22Rv1 (cell line): ENCODE measurements around the gene ANKRD13C.

ENCODE experiments used
- H3K27ac ChIP-seq: fragments of 450-650 bp; 2 replicates; pipeline ENCODE4 v1.5.1; 2017
- ZFX ChIP-seq: fragments of 450-650 bp; IDR thresholded peaks from 2 replicates; pipeline ENCODE4 v1.6.1; 2017; ENCODE audit warnings: antibody characterized with exemption, borderline replicate concordance
- TF ChIP-seq, protein P1 (sequence below): fragments of 450-650 bp; IDR thresholded peaks from 2 replicates; pipeline ENCODE4 v1.5.1; 2017; ENCODE audit warnings: mild to moderate bottlenecking

Gene ANKRD13C

GRCh38 chr1:70392626-70393025, 38.1 kb upstream of the ANKRD13C start:
- H3K27ac ChIP-seq: no peak overlapping the region
- TF ChIP-seq, protein P1, sequence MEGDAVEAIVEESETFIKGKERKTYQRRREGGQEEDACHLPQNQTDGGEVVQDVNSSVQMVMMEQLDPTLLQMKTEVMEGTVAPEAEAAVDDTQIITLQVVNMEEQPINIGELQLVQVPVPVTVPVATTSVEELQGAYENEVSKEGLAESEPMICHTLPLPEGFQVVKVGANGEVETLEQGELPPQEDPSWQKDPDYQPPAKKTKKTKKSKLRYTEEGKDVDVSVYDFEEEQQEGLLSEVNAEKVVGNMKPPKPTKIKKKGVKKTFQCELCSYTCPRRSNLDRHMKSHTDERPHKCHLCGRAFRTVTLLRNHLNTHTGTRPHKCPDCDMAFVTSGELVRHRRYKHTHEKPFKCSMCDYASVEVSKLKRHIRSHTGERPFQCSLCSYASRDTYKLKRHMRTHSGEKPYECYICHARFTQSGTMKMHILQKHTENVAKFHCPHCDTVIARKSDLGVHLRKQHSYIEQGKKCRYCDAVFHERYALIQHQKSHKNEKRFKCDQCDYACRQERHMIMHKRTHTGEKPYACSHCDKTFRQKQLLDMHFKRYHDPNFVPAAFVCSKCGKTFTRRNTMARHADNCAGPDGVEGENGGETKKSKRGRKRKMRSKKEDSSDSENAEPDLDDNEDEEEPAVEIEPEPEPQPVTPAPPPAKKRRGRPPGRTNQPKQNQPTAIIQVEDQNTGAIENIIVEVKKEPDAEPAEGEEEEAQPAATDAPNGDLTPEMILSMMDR: no peak
- no peak for TF ChIP-seq ZFX

- TF ChIP-seq, protein P1: no peak
- TF ChIP-seq ZFX: no peak
- no peak overlapping the region for H3K27ac ChIP-seq
These were observed 33.0 kb upstream of the ANKRD13C start for GRCh38 chr1:70387507-70387906.

DNA sequence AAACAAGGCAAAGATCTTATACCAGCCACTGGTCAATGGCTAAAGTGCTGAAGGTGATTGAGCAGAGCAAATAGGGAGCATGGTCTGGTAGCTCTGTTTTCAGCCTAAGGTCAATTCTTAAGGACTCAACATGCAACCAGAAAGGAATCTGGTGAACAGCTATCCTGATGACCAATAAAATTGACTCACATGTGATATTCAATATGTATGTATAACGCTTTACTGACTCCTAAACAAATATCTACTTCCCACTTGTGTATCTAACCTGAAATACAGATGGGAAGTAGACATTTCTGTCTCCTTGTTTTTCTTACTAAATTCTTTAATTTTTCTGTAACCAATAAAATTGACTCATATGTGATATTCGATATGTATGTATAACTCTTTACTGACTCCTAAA, 31.6 kb upstream of the ANKRD13C start:
- H3K27ac ChIP-seq: no peak overlapping the region
- TF ChIP-seq, protein P1: no peak
- no peak for TF ChIP-seq ZFX

DNA sequence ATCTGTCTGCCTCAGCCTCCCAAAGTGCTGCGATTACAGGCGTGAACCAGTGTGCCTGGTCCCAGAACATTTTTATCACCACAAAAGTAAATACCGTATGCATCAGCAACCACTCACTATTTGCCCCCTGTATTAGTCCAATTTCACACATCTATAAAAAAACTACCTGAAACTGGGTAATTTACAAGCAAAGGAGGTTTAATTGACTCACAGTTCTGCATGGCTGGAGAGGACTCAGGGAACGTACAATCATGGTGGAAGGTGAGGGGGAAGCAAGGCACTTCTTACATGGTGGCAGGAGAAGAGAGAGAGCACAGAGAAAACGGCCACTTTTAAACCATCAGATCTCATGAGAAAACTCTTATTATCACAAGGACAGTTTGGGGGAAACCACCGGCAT, 31.0 kb upstream of the ANKRD13C start:
- H3K27ac ChIP-seq: no peak overlapping the region
- TF ChIP-seq, protein P1: no peak
- TF ChIP-seq ZFX: no peak

DNA sequence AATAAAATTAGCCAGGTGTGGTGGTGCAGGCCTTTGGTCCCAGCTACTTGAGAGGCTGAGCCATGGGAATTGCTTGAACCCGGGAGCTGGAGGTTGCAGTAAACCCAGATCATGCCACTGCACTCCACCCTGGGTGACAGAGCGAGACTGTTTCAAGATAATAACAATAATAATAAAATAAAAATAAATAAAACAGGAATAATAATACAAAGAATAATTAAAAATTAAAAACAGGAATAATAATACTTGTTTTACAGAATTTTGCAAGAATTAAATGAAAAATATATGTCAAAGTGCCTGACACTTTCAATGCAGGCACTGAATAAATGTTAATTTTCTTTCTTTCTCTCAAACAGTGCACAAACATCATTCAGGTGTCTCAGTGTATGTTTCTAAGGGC, 30.0 kb upstream of the ANKRD13C start:
- no peak overlapping the region for H3K27ac ChIP-seq
- TF ChIP-seq, protein P1: no peak
- no peak for TF ChIP-seq ZFX

DNA sequence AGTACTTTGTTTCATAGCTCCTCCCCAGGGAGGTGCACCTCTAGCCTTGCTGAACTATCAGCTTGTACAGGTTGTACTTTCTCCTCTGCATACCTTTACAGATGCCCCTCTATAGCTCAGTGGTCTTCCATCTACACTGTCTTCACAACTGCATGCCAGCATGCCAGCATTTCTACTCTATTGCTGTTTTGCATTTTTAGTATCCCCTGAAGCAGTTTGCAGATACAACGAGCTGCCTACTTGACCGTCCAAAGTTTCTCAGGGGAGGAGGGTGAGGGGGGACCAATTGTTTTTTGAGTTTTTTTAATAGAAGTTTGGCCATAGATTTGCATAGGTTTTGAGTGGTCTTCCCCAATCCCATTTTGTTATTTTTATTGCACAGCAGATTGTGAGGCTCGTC, 29.0 kb upstream of the ANKRD13C start:
- TF ChIP-seq ZFX: no peak
- TF ChIP-seq, protein P1: no peak
- no peak overlapping the region for H3K27ac ChIP-seq

DNA sequence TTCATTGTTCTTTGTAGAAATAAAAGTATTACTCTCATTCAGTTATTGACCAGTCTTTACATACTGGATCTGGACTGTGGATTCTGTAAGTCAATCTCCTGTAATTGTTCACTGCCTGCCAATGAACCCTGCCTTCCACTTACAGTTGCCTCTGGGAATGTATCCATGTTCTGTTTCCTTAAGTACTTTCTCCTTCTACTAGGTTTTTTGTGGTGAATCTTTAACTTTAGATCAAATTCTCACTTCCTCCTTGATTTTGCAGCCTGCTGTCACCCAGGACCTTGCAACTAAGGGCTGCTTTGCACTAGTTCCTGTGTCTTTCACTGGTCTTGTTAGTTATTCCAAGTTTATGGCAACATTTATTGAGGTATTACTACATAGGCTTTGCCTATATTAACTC, 28.2 kb upstream of the ANKRD13C start:
- H3K27ac ChIP-seq: no peak overlapping the region
- TF ChIP-seq ZFX: no peak
- TF ChIP-seq, protein P1: no peak
